PC-9 (cell line): ENCODE data around the gene PPP1CC.

Experiments used
- CTCF ChIP-seq: fragments of 200-600 bp; sonication (generic); conservative IDR thresholded peaks from 2 replicates; pipeline ENCODE4 v1.6.1; 2017; ENCODE audit warnings: mixed run types, antibody characterized with exemption, mild to moderate bottlenecking, moderate library complexity
- EZH2 ChIP-seq: fragments of 200-600 bp; sonication (generic); IDR thresholded peaks from 2 replicates; pipeline ENCODE4 v1.8.0; 2017; ENCODE audit warnings: antibody characterized with exemption, low read depth

GRCh38 chr12:110743571-110744093 lies 941 bp upstream of the PPP1CC start:
- TF ChIP-seq CTCF (no peak), EZH2 (no peak)
